Choroid plexus epithelial cell (primary cell): ENCODE results near the gene FOXF1.

ENCODE experiments used
- DNase-seq: peaks from one replicate; pipeline ENCODE4 v3.0.0-alpha.2; 2010; ENCODE audit warnings: low read depth
- H3K4me3 ChIP-seq: 2 replicates; pipeline ENCODE4 v1.5.1; 2011; ENCODE audit warnings: low read depth, mild to moderate bottlenecking, control low read depth, low read length, moderate library complexity
- TF ChIP-seq, protein P1 (sequence below): conservative IDR thresholded peaks from 2 replicates; pipeline ENCODE4 v1.5.1; 2011; ENCODE audit warnings: low read depth, mild to moderate bottlenecking, control low read depth, inconsistent platforms, low read length, moderate library complexity

The FOXF1 gene

DNA sequence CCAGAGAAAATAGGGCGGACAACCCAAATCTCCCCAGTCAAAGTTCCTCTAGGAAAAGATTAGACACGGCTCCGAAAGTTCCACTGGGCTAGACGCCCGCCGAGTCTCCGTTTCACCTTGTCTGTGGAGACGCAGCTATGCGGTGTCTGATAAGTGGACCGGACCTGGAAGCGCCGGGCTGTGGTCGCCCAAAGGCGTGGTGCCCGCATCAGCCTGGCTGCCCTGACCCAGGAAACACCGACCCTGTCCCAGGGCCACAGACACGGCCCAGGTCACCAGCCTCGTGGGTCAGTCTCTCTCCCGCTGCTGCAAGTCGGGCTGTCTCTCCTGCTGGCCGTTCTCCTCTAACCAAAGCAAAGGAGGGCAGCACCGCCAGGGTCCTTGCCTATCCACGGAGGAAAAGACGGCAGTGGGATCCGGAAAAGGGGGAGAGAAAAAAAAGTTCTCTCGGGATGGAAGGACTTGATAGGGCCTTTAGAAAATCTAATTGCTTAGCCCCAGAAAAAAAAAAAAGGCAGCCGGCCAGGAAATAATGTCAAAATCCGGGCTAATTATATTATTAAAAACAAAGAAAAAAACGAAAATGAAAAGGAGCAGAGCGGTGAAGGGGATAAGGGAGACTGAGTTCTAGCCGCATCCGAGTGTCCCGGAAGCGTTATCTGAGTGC, 13.9 kb upstream of the FOXF1 start:
- TF ChIP-seq, protein P1, sequence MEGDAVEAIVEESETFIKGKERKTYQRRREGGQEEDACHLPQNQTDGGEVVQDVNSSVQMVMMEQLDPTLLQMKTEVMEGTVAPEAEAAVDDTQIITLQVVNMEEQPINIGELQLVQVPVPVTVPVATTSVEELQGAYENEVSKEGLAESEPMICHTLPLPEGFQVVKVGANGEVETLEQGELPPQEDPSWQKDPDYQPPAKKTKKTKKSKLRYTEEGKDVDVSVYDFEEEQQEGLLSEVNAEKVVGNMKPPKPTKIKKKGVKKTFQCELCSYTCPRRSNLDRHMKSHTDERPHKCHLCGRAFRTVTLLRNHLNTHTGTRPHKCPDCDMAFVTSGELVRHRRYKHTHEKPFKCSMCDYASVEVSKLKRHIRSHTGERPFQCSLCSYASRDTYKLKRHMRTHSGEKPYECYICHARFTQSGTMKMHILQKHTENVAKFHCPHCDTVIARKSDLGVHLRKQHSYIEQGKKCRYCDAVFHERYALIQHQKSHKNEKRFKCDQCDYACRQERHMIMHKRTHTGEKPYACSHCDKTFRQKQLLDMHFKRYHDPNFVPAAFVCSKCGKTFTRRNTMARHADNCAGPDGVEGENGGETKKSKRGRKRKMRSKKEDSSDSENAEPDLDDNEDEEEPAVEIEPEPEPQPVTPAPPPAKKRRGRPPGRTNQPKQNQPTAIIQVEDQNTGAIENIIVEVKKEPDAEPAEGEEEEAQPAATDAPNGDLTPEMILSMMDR = no peak
- no peak for DNase-seq
- H3K4me3 ChIP-seq = no peak overlapping the region

DNA sequence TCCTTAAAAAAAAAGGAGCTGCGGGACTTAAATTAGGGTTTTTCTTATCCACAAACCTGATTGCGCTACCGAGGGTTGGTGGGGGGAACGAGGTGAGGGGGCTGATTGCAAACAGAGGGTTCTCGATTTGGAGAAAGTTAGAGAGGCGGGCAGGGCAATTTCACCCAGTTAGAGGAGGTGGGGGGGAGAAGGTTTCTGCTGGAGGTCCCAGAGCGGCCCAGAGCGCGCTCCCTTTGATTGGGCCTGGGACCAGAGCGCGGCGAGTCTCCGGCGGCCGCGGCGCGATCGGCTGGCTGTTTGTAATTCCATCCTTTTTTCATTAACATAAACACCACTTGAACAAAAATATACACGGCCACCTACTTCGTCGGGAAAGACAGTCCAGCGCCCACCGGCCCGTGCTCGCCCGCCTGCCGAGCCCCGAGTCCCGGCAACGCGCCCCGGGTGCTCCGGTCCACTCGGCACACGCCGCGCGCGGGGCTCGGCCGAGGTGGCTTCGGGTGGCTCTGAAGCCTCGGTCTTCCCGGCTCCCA, 13.3 kb upstream of the FOXF1 start:
- no peak for DNase-seq
- no peak overlapping the region for H3K4me3 ChIP-seq
- TF ChIP-seq, protein P1 = no peak

DNA sequence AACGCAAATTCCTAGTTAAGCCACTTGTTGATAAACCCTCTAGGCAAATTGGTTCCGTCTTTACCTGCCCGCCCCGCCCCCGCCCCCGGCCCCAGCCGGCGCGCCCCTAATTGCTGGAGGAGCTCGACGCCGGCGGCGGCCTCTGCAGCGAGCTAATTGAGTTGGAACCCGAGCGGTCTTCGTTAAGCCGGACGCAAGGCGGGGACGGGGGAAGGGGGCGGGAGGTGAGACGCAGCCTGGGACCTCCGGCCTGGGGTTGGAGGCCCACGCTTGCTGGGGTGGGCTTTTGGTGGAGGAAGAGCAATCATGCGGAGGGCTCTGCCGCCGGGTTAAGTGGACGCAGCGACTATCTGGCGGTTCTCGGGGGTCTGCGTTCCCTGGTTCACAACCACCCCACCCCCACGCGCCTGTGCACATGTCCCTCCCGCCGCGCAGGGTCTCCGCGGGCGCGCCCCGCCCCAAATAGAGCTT, 12.7 kb upstream of the FOXF1 start:
- no peak for DNase-seq
- no peak overlapping the region for H3K4me3 ChIP-seq
- TF ChIP-seq, protein P1 = no peak

DNA sequence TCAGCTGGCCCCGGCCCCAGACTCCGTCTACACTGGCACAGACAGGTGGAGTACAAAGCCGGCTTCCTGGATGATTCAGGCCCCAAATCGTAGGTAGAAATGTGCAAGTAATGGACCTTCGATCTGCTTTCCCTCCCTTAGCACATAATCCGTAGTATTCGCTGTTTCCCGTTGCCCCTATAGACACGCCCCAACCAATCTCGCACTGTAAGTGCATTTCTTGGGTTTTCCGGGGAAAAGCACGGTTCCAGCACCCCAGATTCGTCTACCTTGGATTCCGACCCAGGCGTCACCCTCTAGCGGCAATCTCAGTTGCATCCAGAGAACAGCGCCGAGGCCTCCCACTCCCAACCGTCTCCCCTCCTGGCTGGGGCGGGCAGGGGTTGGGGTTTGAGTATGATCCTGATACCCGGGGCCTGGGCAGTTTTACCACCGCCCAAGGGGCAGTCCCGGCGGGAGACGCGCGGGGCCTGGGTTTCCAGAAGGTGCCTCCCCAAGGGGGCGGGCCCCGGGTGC, 12.1 kb upstream of the FOXF1 start:
- DNase-seq = no peak
- H3K4me3 ChIP-seq = no peak overlapping the region
- TF ChIP-seq, protein P1 = peak; percentile 22

DNA sequence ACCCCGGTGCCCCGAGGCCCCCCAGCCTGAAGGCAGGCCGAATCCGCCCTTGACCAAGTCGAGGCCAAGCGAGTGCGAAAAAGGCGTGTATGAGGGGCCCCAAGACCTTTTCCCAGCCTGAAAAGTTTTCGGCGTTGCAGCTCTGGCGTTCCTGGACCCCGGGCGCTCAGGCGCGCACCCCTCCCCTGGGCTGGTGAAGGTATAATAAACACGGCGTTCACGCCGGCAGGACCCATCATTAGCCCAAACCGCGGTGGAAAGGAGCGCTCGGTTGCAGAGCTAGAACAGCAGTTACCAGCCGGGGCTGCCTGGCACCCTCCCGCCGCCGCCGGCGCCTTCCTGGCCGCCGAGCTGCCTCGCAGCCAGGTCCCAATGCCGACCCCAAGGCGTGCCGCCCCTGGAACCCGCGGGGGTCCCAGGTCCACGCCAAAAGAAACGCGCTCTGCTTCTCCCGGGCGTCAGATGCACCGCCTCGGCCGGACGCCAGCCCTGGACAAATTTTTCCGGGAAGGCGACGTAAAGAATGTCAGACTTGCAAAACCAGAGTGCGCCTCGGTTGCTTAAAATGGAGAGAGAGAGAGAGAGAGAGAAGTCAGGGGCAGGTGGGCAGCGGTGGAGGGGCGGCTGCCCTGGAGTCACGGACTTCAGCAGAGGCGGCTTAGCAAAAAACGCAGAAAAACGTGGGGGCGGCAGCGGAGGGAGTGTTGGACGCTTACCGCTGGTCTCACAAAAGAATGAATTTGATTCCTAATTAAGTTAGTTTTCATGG, 11.5 kb upstream of the FOXF1 start:
- no peak overlapping the region for H3K4me3 ChIP-seq
- DNase-seq = no peak
- TF ChIP-seq, protein P1 = no peak

DNA sequence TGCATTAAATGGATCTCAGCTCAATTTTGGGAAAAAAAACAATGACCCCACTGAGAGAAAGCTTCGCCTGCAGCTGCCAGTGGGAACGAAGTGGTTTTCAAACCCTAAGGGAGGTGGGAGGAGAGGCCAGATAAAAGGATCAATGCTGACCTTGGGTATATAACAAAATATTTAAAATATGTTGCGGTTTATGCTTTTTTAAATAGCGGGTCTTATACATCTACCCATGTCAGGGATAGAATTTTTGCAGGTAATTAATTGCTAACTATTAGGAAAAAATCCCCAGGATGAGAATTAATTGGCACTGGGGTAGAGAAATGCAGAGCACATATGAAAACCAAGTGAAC, 10.9 kb upstream of the FOXF1 start:
- DNase-seq = no peak
- no peak overlapping the region for H3K4me3 ChIP-seq
- TF ChIP-seq, protein P1 = no peak
